ENCODE results near the gene LHFPL6.

The LHFPL6 gene

DNA sequence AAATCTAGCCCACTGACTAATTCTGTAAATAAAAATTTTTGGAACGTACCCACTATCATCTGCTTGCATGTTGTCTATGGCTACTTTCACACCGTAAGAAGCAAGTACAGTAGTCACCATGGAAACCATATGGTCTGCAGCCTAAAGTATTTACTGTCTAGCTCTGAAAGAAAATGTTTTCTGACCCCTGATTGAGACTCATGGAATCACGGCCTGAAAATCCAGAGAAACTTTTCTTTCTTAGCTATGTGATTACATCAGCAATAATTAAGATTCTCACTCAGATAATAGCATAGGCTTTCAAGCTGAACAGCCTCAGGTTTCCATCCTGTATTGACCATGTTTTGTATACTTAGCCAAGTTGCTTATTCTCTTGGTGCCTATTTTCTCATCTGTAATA, 300.2 kb downstream of the LHFPL6 start:
- ATAC-seq (ENCODE audit: low read depth) (no peak), DNase-seq (ENCODE audit: low spot score) (no peak)
- Histone ChIP-seq H3K9me3 (ENCODE audit: severe bottlenecking) (no peaks in the 10 kb centered on the region), H3K27ac (ENCODE audit: poor library complexity, severe bottlenecking) (no peak overlapping the region), H3K27me3 (ENCODE audit: insufficient read depth, poor library complexity, severe bottlenecking) (no peaks in the 10 kb centered on the region), H3K36me3 (ENCODE audit: low read depth) (no peaks in the 10 kb centered on the region), H3K4me3 (ENCODE audit: severe bottlenecking) (no peak overlapping the region), H3K4me1 (ENCODE audit: insufficient read depth, poor library complexity, severe bottlenecking) (no peaks in the 10 kb centered on the region)
- TF ChIP-seq, protein P1, sequence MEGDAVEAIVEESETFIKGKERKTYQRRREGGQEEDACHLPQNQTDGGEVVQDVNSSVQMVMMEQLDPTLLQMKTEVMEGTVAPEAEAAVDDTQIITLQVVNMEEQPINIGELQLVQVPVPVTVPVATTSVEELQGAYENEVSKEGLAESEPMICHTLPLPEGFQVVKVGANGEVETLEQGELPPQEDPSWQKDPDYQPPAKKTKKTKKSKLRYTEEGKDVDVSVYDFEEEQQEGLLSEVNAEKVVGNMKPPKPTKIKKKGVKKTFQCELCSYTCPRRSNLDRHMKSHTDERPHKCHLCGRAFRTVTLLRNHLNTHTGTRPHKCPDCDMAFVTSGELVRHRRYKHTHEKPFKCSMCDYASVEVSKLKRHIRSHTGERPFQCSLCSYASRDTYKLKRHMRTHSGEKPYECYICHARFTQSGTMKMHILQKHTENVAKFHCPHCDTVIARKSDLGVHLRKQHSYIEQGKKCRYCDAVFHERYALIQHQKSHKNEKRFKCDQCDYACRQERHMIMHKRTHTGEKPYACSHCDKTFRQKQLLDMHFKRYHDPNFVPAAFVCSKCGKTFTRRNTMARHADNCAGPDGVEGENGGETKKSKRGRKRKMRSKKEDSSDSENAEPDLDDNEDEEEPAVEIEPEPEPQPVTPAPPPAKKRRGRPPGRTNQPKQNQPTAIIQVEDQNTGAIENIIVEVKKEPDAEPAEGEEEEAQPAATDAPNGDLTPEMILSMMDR (IDR thresholded peaks at IDR 0.05; ENCODE audit: poor library complexity, severe bottlenecking): no peak

DNA sequence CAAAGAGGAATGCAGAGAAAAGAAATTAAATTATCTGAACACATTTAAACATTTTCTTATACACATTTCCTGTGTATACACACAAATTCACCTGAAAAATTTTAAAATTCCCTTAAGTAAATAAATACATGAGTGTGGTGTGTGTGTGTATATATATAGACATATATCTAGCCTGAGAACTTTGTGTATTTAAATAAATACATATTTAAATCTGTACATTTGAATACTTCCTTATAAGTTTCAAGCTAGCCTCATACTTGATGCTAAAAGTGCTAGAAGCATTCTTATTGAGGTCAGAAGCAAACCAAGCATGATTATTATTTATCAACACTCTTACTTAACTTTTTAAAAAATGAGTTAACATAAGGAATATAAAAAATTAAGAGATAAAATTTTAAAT, 304.0 kb downstream of the LHFPL6 start:
- ATAC-seq (ENCODE audit: low read depth) (no peak), DNase-seq (ENCODE audit: low spot score) (no peak)
- H3K4me3 ChIP-seq (ENCODE audit: severe bottlenecking): no peak overlapping the region
- no peaks in the 10 kb centered on the region for H3K27me3 ChIP-seq (ENCODE audit: insufficient read depth, poor library complexity, severe bottlenecking)
- H3K4me1 ChIP-seq (ENCODE audit: insufficient read depth, poor library complexity, severe bottlenecking): no peaks in the 10 kb centered on the region
- H3K36me3 ChIP-seq (ENCODE audit: low read depth): no peaks in the 10 kb centered on the region
- TF ChIP-seq, protein P1 (IDR thresholded peaks at IDR 0.05; ENCODE audit: poor library complexity, severe bottlenecking): no peak
- H3K27ac ChIP-seq (ENCODE audit: poor library complexity, severe bottlenecking): no peak overlapping the region
- no peaks in the 10 kb centered on the region for H3K9me3 ChIP-seq (ENCODE audit: severe bottlenecking)

DNA sequence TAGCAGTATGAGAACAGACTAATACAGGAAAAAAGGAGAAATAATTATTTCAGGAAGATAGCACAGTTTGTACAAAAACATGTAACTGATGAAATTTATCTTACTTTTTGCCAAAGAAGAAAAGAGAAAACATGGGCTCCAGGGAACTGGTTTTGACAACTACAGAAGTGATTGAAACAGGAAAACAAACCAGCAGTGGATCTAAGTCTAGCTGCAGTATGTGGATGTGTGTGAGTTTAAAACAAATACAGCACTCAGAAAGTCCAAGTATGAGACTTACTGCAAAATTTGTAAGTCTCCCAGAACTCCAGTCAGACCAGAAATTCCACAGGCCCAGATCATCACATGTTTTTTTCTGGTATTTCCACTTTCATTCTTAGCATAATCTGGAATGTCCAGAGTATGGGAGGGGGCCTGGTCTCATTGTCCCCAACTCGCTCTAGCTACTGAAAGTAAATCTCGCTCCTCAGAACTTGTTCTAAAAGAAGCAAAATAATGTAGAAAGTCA, 305.3 kb downstream of the LHFPL6 start:
- Histone ChIP-seq H3K4me3 (ENCODE audit: severe bottlenecking) (no peak overlapping the region), H3K4me1 (ENCODE audit: insufficient read depth, poor library complexity, severe bottlenecking) (no peaks in the 10 kb centered on the region), H3K36me3 (ENCODE audit: low read depth) (no peaks in the 10 kb centered on the region), H3K9me3 (ENCODE audit: severe bottlenecking) (no peaks in the 10 kb centered on the region), H3K27me3 (ENCODE audit: insufficient read depth, poor library complexity, severe bottlenecking) (no peaks in the 10 kb centered on the region), H3K27ac (ENCODE audit: poor library complexity, severe bottlenecking) (no peak overlapping the region)
- no peak for DNase-seq (ENCODE audit: low spot score)
- no peak for ATAC-seq (ENCODE audit: low read depth)
- TF ChIP-seq, protein P1 (IDR thresholded peaks at IDR 0.05; ENCODE audit: poor library complexity, severe bottlenecking): no peak

DNA sequence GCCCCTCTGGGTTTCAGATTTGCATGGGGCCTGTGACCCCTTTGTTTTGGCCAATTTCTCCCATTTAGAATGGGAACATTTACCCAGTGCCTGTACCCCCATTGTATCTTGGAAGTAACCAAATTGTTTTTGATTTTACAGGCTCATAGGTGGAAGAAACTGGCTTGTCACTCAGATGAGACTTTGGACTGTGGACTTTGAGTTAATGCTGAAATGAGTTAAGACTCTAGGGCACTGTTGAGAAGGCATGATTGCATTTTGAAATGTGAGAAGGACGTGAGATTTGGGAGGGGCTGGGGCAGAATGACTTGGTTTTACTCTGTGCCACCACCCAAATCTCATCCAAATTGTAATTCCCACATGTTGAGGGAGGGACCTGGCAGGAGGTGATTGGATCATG, 306.0 kb downstream of the LHFPL6 start:
- TF ChIP-seq, protein P1 (IDR thresholded peaks at IDR 0.05; ENCODE audit: poor library complexity, severe bottlenecking): no peak
- Histone ChIP-seq H3K27ac (ENCODE audit: poor library complexity, severe bottlenecking) (no peak overlapping the region), H3K9me3 (ENCODE audit: severe bottlenecking) (no peaks in the 10 kb centered on the region), H3K4me3 (ENCODE audit: severe bottlenecking) (no peak overlapping the region), H3K27me3 (ENCODE audit: insufficient read depth, poor library complexity, severe bottlenecking) (no peaks in the 10 kb centered on the region), H3K36me3 (ENCODE audit: low read depth) (no peaks in the 10 kb centered on the region), H3K4me1 (ENCODE audit: insufficient read depth, poor library complexity, severe bottlenecking) (no peaks in the 10 kb centered on the region)
- DNase-seq (ENCODE audit: low spot score) (no peak), ATAC-seq (ENCODE audit: low read depth) (no peak)

DNA sequence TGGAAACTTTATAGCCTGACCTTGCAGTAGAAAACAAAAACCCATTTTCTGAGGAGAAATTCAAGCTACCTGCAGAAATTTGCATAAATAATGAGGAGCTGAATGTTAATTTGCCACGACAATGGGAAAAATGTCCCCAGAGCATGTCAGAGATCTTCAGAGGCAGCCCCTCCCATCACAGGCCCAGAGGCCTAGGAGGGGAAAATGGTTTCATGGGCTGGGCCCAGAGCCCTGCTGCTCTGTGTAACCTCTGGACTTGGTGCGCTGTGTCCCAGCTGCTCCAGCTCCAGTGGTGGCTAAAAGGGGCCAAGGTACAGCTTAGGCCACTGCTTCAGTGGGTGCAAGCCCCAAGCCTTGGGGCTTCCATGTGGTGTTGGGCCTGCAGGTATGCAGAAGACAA, 306.8 kb downstream of the LHFPL6 start:
- DNase-seq (ENCODE audit: low spot score) (no peak), ATAC-seq (ENCODE audit: low read depth) (no peak)
- Histone ChIP-seq H3K36me3 (ENCODE audit: low read depth) (no peaks in the 10 kb centered on the region), H3K4me1 (ENCODE audit: insufficient read depth, poor library complexity, severe bottlenecking) (no peaks in the 10 kb centered on the region), H3K9me3 (ENCODE audit: severe bottlenecking) (no peaks in the 10 kb centered on the region), H3K27me3 (ENCODE audit: insufficient read depth, poor library complexity, severe bottlenecking) (no peaks in the 10 kb centered on the region), H3K27ac (ENCODE audit: poor library complexity, severe bottlenecking) (no peak overlapping the region), H3K4me3 (ENCODE audit: severe bottlenecking) (no peak overlapping the region)
- TF ChIP-seq, protein P1 (IDR thresholded peaks at IDR 0.05; ENCODE audit: poor library complexity, severe bottlenecking): no peak
